Measurements from ENCODE around the gene CD44. TPM values are rescaled to one million over a fixed set of nuclear protein-coding genes. Genes with fewer than 3 reads are reported as not detected.

CD44 gene
- total RNA-seq, 1 experiment from 2014 or later = 61.4 TPM

DNA sequence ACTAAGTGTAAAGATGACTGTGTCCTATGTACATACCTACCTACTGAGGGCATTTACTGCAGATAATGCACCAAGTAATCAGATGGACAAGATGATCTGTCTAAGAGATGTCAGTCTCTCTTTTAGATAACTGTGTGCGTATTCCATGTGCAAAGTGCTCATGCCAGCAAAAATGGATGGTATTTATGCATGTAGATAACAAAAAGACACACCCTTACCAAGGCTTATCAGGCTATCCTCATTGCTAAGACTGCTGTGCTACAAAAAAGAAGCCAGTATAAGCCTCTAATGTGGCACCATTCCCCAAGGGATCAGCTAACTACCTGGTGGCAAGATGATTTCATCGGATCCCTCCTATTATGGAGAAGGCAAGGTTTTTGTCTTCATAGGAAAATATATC is 34.3 kb upstream of the CD44 start:
- H3K4me1 Mint-ChIP-seq (ENCODE audit: low read depth, unreplicated experiment) = peaks cover 5% of the 10 kb centered on the region
- no TSS peak for BruUV-seq (replicated peaks)
- H3K27me3 Mint-ChIP-seq (ENCODE audit: insufficient read depth, unreplicated experiment) = peaks cover 5% of the 10 kb centered on the region
- no peak overlapping the region for H3K4me3 ChIP-seq (ENCODE audit: low read depth, low read length)
- H3K9me3 Mint-ChIP-seq (ENCODE audit: unreplicated experiment) = no peaks in the 10 kb centered on the region
- H3K27ac Mint-ChIP-seq (ENCODE audit: unreplicated experiment) = no peak overlapping the region
- H3K4me3 Mint-ChIP-seq (ENCODE audit: unreplicated experiment) = no peak overlapping the region
- POLR2A ChIA-PET = no interaction called here
- H3K36me3 ChIP-seq (ENCODE audit: control insufficient read depth, insufficient read depth, low read length) = no peaks in the 10 kb centered on the region
- no peaks in the 10 kb centered on the region for H3K4me1 ChIP-seq
- no peak for TF ChIP-seq CTCF (IDR thresholded peaks at IDR 0.05; ENCODE audit: insufficient read depth in 1 of 2, low read depth in 1 of 2, low read length in 1 of 2, severe bottlenecking in 1 of 2, unreplicated experiment in 1 of 2)
- no peaks in the 10 kb centered on the region for H3K36me3 Mint-ChIP-seq (ENCODE audit: insufficient read depth, unreplicated experiment)
- intact Hi-C loops (cut with micrococcal nuclease; ENCODE audit: unreplicated experiment) = no loop called here
- no peak for DNase-seq
- H3K9me3 ChIP-seq = no peaks in the 10 kb centered on the region
- CTCF ChIA-PET = no interaction called here
- no peaks in the 10 kb centered on the region; the same call in 1 of the 2 replicates for H3K27me3 ChIP-seq (replicated peaks; ENCODE audit: control insufficient read depth, insufficient read depth, low read length)

DNA sequence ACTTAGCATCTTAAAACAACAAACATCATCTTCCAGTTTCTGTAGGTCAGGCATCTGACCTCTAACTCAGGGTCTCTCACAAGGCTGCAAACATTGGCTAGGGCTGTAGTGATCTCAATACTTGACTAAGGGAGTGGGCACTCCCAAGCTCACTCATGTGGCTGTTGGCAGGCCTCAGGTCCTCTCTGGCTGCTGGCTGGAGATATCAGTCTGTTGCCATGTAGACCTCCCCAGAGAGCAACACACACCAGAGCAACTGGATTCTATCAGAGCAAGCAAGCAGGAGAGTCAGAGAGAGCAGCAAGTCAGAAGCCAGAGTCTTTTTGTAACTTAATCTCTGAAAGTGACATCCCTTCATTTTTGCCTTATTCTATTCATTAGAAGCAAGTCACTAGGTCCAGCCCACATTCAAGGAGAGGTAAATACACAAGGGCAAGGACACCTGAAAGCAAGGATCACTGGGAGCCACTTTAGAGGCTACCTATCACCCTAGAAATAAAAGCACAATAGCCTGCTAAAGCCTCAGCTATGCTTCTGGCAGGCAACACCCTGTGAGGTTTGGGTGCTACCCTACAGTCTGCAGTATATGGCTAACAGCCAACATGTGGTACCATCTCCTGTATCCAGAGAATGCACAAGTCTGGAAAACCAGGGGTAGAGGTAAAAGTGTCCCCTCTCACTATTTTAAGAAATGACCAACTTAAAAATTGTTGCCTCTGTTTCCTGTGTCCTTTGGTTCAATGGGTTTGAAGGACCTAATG is 33.5 kb upstream of the CD44 start:
- Mint-ChIP-seq H3K27ac (ENCODE audit: unreplicated experiment) (no peak overlapping the region), H3K27me3 (ENCODE audit: insufficient read depth, unreplicated experiment) (peaks cover 5% of the 10 kb centered on the region), H3K36me3 (ENCODE audit: insufficient read depth, unreplicated experiment) (no peaks in the 10 kb centered on the region), H3K4me3 (ENCODE audit: unreplicated experiment) (no peak overlapping the region), H3K9me3 (ENCODE audit: unreplicated experiment) (no peaks in the 10 kb centered on the region), H3K4me1 (ENCODE audit: low read depth, unreplicated experiment) (peaks cover 5% of the 10 kb centered on the region)
- intact Hi-C loops (cut with micrococcal nuclease; ENCODE audit: unreplicated experiment) = no loop called here
- no TSS peak for BruUV-seq (replicated peaks)
- no peaks in the 10 kb centered on the region for H3K36me3 ChIP-seq (ENCODE audit: control insufficient read depth, insufficient read depth, low read length)
- H3K4me3 ChIP-seq (ENCODE audit: low read depth, low read length) = no peak overlapping the region
- no peak for TF ChIP-seq CTCF (IDR thresholded peaks at IDR 0.05; ENCODE audit: insufficient read depth in 1 of 2, low read depth in 1 of 2, low read length in 1 of 2, severe bottlenecking in 1 of 2, unreplicated experiment in 1 of 2)
- no peaks in the 10 kb centered on the region for H3K9me3 ChIP-seq
- H3K4me1 ChIP-seq = no peaks in the 10 kb centered on the region
- ChIA-PET CTCF (no interaction called here), POLR2A (no interaction called here)
- no peak for DNase-seq
- no peaks in the 10 kb centered on the region; the same call in 1 of the 2 replicates for H3K27me3 ChIP-seq (replicated peaks; ENCODE audit: control insufficient read depth, insufficient read depth, low read length)

GRCh38 chr11:35106595-35106994 is 32.4 kb upstream of the CD44 start:
- intact Hi-C loops (cut with micrococcal nuclease; ENCODE audit: unreplicated experiment) = no loop called here
- TF ChIP-seq CTCF (IDR thresholded peaks at IDR 0.05; ENCODE audit: insufficient read depth in 1 of 2, low read depth in 1 of 2, low read length in 1 of 2, severe bottlenecking in 1 of 2, unreplicated experiment in 1 of 2) = no peak
- no peak overlapping the region for H3K27ac Mint-ChIP-seq (ENCODE audit: unreplicated experiment)
- H3K4me3 Mint-ChIP-seq (ENCODE audit: unreplicated experiment) = no peak overlapping the region
- Histone ChIP-seq H3K36me3 (ENCODE audit: control insufficient read depth, insufficient read depth, low read length) (no peaks in the 10 kb centered on the region), H3K4me3 (ENCODE audit: low read depth, low read length) (no peak overlapping the region), H3K4me1 (no peaks in the 10 kb centered on the region), H3K27me3 (replicated peaks; ENCODE audit: control insufficient read depth, insufficient read depth, low read length) (no peaks in the 10 kb centered on the region; the same call in 1 of the 2 replicates), H3K9me3 (no peaks in the 10 kb centered on the region)
- no peaks in the 10 kb centered on the region for H3K36me3 Mint-ChIP-seq (ENCODE audit: insufficient read depth, unreplicated experiment)
- BruUV-seq (replicated peaks) = no TSS peak
- H3K27me3 Mint-ChIP-seq (ENCODE audit: insufficient read depth, unreplicated experiment) = peaks cover 5% of the 10 kb centered on the region
- CTCF ChIA-PET = no interaction called here
- H3K9me3 Mint-ChIP-seq (ENCODE audit: unreplicated experiment) = no peaks in the 10 kb centered on the region
- peaks cover 5% of the 10 kb centered on the region for H3K4me1 Mint-ChIP-seq (ENCODE audit: low read depth, unreplicated experiment)
- DNase-seq = no peak
- POLR2A ChIA-PET = no interaction called here

Measured in Caco-2 (cell line).